SK-N-SH treated with all-trans-retinoic acid at 6 μM for 48 hours (cell line): Measurements from ENCODE around the gene COL11A1.

Experiments used
- ARNTL ChIP-seq: fragments of 450-650 bp; formaldehyde crosslinking; IDR thresholded peaks from 2 replicates; pipeline ENCODE4 v1.5.0; 2020; ENCODE audit warnings: low read depth, mild to moderate bottlenecking, moderate library complexity, borderline replicate concordance
- CSRNP3 ChIP-seq: fragments of 250-450 bp; sonication (Bioruptor Pico); IDR thresholded peaks from 2 replicates; pipeline ENCODE4 v1.5.1; 2021; ENCODE audit warnings: mild to moderate bottlenecking, moderate library complexity
- ESRRG ChIP-seq: fragments of 250-450 bp; sonication (Bioruptor Pico); IDR thresholded peaks from 2 replicates; pipeline ENCODE4 v1.6.1; 2021; ENCODE audit warnings: mild to moderate bottlenecking
- ISL1 ChIP-seq: fragments of 250-450 bp; sonication (Bioruptor Pico); IDR thresholded peaks from 2 replicates; pipeline ENCODE4 v2.1.2; 2022; ENCODE audit warnings: mild to moderate bottlenecking, moderate library complexity
- OSR1 ChIP-seq: fragments of 250-450 bp; sonication (Bioruptor Pico); IDR thresholded peaks from 2 replicates; pipeline ENCODE4 v1.8.0; 2022; ENCODE audit warnings: moderate library complexity, mild to moderate bottlenecking, inconsistent platforms
- PATZ1 ChIP-seq: fragments of 250-450 bp; sonication (Bioruptor Pico); IDR thresholded peaks from 2 replicates; pipeline ENCODE4 v1.8.0; 2020; ENCODE audit warnings: mild to moderate bottlenecking, moderate library complexity, borderline replicate concordance
- POU6F1 ChIP-seq: fragments of 250-450 bp; sonication (Bioruptor Pico); IDR thresholded peaks from 2 replicates; pipeline ENCODE4 v1.8.0; 2021; ENCODE audit warnings: low read depth, mild to moderate bottlenecking, moderate library complexity, borderline replicate concordance
- PPARA ChIP-seq: fragments of 250-450 bp; sonication (Bioruptor Pico); IDR thresholded peaks from 2 replicates; pipeline ENCODE4 v1.5.0; 2020; ENCODE audit warnings: mild to moderate bottlenecking, borderline replicate concordance
- RARB ChIP-seq: fragments of 250-450 bp; sonication (Bioruptor Pico); IDR thresholded peaks from 2 replicates; pipeline ENCODE4 v1.8.0; 2021; ENCODE audit warnings: mild to moderate bottlenecking, moderate library complexity
- ZFP3 ChIP-seq: fragments of 250-450 bp; sonication (Bioruptor Pico); IDR thresholded peaks from 2 replicates; pipeline ENCODE4 v1.5.0; 2020; ENCODE audit warnings: mild to moderate bottlenecking, moderate library complexity
- ZFP30 ChIP-seq: fragments of 450-650 bp; formaldehyde crosslinking; IDR thresholded peaks from 2 replicates; pipeline ENCODE4 v1.5.0; 2022; ENCODE audit warnings: mild to moderate bottlenecking, moderate library complexity
- ZNF70 ChIP-seq: fragments of 450-650 bp; formaldehyde crosslinking; IDR thresholded peaks from 2 replicates; pipeline ENCODE4 v1.5.0; 2020; ENCODE audit warnings: mild to moderate bottlenecking, moderate library complexity
- TF ChIP-seq, protein P1 (sequence below): fragments of 250-450 bp; sonication (Bioruptor Pico); IDR thresholded peaks from 2 replicates; pipeline ENCODE4 v1.5.1; 2020; ENCODE audit warnings: low read depth, mild to moderate bottlenecking, moderate library complexity

DNA sequence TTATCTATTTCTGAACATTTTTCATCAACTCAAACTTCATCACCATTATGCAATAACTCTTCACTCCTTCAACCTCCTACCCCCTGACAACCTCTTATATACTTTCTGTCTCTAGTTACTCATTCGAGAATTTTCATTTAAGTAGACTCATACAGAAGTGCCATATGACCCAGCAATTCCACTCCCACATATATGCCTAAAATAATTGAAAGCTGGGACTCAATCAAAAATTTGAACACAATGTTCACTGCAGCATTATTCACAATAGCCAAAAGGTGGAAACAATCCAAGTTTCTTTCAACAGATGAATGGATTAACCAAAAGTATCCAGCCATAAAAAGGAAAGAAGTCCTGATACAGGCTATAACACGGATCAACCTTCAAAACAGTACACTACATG, 24.1 kb downstream of the COL11A1 start:
- no peak for TF ChIP-seq ZFP30 (CRISPR knock-in tag)
- no peak for TF ChIP-seq PPARA
- TF ChIP-seq RARB (CRISPR knock-in tag) = no peak
- no peak for TF ChIP-seq CSRNP3 (CRISPR knock-in tag)
- TF ChIP-seq POU6F1 = no peak
- no peak for TF ChIP-seq ZNF70 (CRISPR knock-in tag)
- no peak for TF ChIP-seq ISL1 (CRISPR knock-in tag)
- TF ChIP-seq, protein P1, sequence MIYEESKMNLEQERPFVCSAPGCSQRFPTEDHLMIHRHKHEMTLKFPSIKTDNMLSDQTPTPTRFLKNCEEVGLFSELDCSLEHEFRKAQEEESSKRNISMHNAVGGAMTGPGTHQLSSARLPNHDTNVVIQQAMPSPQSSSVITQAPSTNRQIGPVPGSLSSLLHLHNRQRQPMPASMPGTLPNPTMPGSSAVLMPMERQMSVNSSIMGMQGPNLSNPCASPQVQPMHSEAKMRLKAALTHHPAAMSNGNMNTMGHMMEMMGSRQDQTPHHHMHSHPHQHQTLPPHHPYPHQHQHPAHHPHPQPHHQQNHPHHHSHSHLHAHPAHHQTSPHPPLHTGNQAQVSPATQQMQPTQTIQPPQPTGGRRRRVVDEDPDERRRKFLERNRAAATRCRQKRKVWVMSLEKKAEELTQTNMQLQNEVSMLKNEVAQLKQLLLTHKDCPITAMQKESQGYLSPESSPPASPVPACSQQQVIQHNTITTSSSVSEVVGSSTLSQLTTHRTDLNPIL (CRISPR knock-in tag) = no peak
- TF ChIP-seq PATZ1 (CRISPR knock-in tag) = no peak
- no peak for TF ChIP-seq ESRRG (CRISPR knock-in tag)
- TF ChIP-seq OSR1 = no peak
- TF ChIP-seq ZFP3 (CRISPR knock-in tag) = no peak
- TF ChIP-seq ARNTL (CRISPR knock-in tag) = no peak
